Anterior cingulate cortex (tissue), 58 donors: ENCODE results near the gene ARPC1A.
A peak's percentile ranks its signal among the peaks of the same experiment; 100 is the strongest.
"Not testable (repeated sequence)": the region's sequence is repeated elsewhere in the genome, so short reads cannot be mapped to it uniquely, and the experiment has no call there.

Source experiments
- DNase-seq, 58 donors: peaks; one replicate each; lab custom pipeline; 2025; lab: John Stamatoyannopoulos, UW

ARPC1A gene

DNA sequence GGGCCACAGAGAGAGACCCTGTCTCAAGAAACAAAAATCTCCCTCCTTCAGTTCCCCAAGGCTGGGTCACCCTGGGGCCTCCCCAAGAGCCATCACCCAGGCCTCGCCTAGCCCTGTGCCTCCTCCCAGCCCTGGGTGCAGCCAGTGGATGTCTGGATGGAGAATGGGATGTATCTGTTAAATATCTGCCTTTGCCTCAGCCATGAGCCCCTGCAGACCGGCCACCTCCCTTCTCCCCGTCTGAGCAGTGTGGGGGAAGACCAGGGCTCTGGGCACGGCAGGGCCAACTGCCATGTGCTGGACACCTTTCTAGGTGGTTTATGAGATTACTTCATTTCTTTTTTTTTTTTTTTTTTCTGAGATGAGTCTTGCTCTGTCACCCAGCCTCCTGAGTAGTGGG lies 58.8 kb downstream of the ARPC1A start:
- no peak for DNase-seq

DNA sequence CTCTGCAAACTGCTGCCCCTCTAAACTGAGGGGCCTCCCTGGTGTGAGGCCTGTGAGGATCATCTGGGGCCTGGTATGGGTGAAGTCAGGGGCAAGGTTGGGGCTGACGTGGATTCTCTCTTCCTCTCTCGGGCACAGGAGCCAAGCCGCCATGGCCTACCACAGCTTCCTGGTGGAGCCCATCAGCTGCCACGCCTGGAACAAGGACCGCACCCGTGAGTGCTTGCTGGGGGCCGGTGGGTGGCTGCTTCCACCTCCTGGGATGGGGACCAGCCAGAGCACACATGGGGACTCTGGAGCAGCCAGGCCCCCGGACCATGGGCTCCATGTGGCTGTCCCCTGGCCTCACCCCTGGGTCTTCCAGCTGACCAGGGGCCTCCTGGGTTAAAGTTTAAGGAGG lies 59.9 kb downstream of the ARPC1A start:
- no peak for DNase-seq

DNA sequence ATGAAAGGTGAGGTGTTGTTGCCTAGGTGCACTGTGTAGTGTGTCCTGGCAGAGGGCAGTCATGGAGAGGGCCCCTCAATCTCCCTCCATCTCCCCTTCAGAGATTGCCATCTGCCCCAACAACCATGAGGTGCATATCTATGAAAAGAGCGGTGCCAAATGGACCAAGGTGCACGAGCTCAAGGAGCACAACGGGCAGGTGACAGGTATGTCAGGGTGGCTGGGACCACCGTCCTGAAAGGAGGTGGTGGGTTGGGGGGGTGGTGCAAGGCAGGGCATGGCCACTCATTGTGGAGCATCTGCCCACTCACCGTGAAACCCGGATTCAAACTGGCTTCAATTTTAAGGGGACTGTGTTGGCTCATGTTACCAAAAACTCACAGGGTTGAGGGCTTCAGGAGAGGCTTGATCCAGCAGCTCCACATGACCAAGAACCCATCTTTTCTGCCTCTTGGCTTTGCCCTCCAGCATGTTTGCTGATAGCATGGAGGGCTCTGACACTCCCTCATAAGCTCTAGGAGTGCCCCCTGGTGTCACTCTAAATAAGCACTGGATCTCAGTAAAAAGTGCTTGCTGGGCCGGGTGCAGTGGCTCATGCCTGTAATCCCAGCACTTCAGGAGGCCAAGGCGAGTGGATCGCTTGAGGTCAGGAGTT lies 61.0 kb downstream of the ARPC1A start:
- DNase-seq = no peak

DNA sequence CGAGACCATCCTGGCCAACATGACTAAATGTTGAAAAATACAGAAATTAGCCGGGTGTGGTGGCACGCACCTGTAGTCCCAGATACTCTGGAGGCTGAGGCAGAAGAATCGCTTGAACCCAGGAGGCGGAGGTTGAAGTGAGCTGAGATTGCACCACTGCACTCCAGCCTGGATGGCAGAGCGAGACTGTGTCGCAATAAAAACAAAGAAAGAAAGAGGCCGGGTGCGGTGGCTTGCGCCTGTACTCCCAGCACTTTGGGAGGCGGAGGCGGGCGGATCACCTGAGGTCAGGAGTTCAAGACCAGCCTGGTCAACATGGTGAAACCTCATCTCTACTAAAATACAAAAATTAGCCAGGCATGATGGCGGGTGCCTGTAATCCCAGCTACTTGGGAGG lies 61.5 kb downstream of the ARPC1A start:
- not testable (repeated sequence) for DNase-seq

DNA sequence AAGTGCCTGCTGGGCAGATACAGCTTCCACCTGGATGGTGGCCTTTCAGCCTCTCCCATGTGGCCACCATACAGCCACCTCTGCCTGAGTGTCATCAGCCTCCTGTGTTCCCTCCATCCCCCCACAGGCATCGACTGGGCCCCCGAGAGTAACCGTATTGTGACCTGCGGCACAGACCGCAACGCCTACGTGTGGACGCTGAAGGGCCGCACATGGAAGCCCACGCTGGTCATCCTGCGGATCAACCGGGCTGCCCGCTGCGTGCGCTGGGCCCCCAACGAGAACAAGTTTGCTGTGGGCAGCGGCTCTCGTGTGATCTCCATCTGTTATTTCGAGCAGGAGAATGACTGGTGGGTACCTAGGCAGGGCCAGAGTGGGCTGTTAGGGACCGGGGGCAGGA lies 62.2 kb downstream of the ARPC1A start:
- DNase-seq = no peak

DNA sequence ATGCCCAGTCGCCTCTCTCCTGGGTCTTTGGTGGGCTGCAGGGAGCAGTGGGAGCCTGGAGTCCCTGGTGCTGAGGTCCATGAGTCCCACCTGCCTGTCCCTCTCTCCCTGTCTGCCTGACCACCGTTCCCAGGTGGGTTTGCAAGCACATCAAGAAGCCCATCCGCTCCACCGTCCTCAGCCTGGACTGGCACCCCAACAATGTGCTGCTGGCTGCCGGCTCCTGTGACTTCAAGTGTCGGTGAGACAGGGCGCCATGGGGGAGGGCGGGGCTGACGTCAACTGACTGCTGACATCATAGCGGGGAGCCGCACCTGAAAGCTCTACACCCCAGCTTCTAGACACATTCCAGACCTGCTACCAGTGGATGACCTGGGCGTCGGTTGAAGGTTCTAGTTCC lies 64.1 kb downstream of the ARPC1A start:
- DNase-seq = no peak

DNA sequence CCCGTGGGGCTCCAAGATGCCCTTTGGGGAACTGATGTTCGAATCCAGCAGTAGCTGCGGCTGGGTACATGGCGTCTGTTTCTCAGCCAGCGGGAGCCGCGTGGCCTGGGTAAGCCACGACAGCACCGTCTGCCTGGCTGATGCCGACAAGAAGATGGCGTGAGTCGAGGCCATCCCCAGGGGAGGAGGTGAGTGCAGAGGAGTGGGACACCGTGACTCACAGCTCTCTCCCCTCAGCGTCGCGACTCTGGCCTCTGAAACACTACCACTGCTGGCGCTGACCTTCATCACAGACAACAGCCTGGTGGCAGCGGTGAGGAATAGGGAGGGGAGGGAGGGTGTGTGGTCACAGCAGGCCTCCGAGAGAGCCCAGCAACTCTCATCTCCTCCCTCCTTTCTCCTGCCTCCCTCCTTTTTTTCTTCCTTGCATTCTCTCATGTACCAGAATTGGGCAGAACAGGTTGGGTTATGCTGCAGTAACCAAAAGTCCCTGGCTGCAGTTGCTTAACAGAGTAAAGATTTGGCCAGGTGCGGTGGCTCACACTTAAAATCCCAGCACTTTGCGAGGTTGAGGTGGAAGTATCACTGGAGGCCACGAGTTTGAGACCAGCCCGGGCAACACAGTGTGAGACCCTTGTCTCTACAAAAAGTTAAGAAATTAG lies 65.4 kb downstream of the ARPC1A start:
- DNase-seq = no peak

DNA sequence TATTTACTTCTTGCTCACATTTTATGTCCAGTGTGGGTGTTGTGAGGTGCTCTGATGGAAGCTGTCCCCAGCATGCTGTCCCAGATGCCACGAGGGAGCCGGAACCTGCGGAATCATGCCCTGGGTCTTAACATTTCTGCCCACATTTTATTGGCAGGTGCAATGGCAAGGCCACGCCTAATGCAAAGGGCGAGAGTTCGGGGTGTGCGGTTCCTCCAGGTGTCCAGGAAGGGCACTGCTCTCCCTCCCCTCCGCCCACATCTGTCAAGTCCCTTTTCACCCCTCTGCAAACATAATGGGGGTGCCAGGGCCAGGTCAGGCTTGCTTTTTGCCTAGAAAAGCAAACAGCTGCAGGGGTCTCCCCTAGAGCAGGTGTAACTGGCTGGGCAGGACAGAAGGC lies 66.3 kb downstream of the ARPC1A start:
- no peak for DNase-seq

DNA sequence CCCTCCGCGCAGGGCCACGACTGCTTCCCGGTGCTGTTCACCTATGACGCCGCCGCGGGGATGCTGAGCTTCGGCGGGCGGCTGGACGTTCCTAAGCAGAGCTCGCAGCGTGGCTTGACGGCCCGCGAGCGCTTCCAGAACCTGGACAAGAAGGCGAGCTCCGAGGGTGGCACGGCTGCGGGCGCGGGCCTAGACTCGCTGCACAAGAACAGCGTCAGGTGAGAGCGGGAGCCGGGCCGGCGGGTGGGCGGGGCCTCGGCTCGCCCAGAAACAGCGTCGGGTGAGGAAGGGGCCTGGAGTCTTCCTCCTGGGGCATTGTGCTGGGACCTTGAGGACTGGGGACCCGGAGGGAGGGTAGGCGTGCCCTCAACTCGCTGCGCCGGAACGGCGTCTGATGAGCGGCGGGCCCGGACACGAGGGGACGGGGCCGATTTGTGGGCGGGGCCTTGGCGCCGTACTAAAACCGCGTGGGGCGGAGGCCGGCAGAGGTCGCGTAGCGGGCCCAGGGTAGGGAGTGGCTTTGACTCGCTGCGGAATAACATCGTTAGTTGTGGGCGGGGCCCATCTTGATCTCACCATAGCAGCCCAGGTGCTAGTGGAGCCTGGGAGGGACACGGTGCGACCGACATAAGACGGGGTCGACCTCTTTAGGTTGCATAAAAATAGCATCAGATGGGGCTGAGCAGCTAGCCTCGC lies 67.1 kb downstream of the ARPC1A start:
- peak in 47 of 58 donors; percentile 10 to 81 (median 46) for DNase-seq

DNA sequence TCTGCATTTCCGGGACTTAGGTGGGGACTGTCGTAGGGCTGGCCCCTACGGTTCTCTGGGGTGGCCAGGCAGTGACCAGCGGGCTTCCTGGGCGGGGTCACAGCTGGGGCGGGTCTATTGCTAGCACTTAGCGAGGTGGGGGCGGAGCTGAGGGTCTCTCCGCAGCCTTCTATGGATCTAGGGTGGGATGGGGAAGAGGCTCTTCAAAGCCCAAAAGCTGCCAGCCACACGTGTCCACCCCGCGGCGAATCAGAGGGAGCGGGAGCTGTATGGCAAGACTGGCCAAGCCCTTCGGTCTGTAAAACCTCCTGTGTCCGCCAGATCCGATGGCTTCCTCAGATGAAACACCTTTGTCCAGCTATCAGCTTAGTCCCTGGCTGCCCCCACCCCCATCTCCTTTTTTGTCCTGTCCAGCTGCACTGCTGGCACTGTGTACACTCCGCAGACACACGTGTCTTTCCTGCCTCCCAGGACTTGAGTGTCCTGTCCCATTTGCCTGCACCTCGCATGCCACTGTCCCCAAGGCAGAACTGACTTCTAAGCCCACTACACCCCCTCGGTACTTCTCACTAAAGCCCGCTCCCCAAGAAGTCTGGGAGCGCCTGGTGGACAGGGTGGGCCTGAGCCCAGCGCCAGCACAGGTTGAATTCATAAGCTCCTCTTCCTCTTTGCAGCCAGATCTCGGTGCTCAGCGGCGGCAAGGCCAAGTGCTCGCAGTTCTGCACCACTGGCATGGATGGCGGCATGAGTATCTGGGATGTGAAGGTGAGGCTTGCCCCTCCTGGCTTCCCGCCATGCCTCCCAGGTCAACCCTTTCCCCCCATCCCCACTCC lies 67.9 kb downstream of the ARPC1A start:
- DNase-seq = peak in 28 of 58 donors; percentile 14 to 81 (median 52)

DNA sequence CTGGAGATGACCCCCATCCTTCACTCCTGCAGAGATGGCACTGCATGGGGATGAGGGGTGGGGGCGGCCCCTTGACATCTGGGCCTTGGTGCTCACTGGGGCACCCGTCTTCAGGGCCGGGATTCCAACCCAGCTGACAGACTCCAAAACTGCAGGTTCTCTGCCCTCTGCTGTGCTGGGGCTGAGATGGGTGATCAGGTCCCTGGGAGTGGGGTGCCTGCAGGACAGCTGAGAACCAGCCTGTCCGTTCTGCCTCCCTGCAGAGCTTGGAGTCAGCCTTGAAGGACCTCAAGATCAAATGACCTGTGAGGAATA lies 68.4 kb downstream of the ARPC1A start:
- no peak for DNase-seq

DNA sequence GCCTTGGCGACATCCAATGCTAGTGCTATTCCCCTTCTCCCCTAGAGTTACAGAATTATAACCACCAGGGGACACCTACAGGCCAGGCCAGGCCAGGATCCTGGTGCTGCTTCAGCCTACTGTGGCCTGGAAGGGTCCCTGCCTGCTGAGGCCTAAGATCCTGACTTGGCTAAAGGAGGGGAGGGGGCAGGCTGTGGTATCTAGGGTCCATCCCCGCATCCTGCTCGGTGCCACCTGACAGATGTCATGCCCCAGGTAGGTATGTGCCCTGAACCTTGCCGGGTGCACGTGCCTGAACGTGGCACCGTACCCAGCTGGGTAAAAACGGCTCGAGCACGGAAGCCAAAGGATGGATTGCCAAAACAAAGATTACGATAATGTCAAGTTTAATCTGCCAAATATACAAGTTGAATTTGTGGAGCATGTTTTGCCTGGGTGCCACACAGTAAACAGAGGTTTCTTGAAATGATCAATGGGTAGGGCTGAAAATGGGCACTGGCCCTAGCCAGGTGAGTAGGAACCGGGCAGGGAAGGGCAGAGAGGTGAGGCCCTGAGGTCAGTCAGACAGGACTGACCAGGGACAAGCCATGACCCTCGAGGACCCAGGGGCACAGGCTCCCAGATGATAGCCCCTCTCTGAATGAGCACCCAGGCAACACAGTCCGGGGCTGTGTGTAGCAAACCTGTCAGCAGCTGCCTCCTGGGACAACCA lies 70.1 kb downstream of the ARPC1A start:
- DNase-seq = no peak

DNA sequence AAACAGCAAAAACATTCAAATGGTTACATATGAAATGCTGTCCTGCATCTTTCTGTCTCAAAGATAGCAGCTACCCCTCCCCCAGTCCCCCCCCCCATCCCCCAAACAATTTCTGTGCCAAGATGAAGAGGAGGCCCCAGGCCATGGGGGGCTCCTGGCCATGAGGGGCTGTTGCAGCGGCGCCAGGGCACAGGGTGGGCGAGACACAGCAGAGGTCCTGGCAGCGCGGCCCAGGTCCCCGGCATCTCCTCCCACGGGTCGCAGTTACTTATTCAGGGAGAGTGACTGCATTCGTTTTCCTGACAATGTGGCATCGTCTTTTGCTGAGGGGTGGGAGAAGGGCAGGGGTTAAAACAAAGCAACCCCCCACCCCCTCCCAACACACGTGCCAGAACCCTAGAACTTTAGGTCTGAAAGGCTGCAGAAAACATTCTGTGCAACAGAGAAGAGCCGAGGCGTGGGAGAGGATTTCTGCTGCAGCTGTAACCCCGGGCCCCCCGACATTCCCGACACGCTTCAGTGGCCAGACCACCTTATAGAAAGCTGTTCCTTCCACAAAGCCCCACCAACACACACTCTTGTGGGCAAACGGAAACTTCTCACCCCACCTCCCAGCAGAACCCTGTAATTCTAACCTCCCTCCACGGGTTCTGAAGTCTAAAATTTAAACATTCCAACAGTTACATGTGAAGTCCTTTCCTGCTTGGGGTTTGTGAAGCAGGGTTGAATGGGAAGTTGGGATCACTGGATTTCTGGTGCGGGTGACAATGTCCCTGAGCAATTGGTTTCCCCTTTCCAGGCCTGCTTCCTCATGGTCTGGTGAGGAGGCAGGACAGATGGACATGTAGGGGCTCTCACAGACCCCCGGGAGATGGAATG lies 71.0 kb downstream of the ARPC1A start:
- no peak for DNase-seq

DNA sequence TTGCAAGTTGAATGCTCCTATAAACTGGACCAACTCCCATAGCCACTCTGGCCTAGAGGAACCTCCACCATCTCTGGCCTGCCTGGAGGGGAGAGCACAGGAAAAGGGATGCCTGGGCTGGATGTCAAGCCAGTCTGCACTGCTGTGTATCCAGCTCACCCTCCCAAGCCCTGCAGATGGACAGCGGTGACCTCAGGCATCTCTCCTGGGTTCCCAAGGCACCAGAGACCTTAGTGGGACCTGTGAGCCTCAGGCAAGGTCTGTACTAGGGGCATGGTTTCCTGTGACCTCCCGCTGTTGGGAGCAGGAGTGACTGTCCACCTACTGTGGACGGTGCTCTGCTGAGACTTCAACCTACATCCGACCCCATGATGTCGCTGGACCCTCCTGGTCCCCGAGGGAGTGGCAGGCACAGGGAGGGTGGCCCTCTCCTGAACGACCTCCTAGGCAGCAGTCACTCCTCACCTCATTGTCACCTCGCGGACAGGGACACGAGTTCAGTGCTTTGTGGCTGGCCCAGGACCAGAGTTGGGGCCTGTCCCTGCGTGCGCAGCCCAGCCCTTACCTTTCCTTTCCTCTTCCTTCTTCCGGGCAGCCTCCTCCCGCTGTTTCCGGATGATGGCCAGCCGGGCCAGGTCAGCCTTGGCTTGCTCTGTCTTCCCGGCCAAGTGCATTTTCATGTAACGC lies 71.7 kb downstream of the ARPC1A start:
- no peak for DNase-seq

DNA sequence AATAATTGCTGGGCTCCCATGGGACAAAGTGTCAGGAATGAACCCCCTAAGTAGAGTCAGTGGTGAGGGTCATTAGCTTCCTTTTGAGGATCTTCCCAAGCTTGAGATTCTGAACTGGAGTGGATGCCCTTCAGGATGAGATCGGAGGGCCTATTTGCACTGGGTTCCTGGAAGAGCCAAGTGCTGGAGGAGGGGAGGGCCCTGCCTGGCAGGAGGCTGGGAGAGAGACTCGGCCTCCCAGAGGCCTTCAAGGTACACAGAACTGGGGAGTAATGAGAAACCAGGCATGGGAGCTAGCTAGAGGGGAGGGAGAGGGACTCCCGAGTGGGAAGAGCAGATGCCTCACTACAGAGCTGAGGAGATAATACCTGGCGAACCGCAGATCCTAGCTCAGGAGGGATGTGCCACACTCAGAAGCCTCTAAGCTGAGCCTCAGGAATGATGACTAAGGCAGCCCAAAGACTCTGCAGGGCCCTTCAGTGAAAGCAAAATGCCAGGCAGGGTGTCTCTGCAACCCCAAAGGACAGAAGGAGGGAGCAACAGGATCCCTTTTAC lies 73.3 kb downstream of the ARPC1A start:
- DNase-seq = no peak

DNA sequence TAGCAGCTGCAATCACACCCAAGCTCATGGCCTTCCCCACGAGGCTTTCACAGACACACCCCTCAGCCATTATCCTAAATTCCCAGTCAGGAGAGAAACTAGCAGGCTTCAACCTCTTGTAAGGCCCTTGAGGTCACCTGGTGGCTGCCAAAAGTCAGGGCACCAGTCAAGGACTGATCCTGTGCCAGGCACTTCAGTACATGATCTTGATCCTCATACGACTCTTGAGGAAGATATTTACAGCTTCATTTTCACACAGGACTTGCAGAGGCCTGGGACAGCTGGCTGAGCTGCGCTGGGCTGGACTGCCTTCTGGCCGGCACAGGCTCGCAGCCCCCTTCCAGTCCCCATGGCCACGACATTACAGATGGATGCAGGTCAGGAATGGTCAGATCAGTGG lies 73.9 kb downstream of the ARPC1A start:
- no peak for DNase-seq

DNA sequence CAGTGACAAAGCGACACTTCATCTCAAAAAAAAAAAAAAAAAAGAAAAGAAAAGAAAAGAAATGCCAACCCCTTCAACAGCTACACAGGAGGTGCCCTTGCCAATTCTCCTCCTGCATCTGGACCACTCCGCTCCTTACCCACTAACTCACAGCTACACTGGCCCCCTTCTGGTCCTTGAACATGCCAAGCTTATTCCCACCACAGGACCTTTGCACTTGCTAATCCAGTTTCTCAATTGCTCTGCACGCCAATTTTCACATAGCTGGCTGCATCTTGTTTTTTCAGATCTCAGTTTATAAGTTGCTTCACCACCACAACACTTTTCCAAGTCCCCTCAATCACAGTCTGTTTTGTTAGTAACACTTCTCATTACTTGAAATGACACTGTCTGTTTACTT lies 77.2 kb downstream of the ARPC1A start:
- DNase-seq = no peak

DNA sequence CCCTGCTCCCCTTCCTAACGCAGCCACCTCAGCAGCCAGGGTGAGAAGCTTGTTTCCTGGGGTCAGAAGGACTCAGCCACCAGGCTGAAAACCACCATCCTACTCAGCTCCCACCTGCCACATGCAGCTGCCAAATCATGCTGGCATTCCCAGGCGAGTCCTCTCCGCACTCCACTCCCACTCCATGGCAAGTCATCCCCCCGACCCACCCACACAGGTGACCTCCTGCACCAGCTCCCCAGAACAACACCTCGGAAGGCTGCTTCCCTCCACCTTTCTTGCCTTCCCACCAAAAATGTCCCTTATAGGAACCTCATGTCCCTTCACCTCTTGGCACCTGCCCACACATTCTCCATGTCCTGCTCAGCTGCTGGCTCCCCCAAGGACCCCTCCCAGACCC lies 78.1 kb downstream of the ARPC1A start:
- DNase-seq = no peak
